ENCODE results near the gene TTC28.

TTC28 gene

DNA sequence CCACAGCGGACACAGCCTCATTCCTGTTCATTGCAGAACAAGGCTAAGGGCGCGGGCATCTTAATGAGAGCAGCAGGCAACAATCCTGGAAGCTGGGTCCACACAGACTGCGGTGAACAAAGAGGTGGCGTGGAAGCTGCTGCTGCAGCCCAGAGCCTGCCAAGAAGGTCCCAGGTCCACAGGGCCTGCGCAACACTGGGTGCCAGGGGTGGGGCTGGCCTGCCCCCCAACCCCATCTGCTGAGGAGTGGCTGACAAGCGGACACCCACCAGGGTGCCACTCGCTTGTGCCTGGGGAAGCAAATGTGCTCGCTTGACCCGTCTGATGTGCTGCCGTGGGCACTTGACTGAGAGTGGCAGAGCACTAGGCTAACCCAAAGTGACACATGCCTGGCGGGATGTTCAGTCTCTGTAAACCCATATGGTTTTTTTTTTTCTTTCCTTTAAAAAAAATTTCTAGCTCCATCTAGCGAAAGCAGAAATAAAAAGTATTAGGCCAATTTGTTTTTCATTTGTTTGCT lies 677.4 kb downstream of the TTC28 start:
- no peak overlapping the region for H3K27ac Mint-ChIP-seq
- H3K36me3 Mint-ChIP-seq (ENCODE audit: low read depth), result peaks cover 3% of the 10 kb centered on the region
- H3K4me1 Mint-ChIP-seq, result peaks cover 30% of the 10 kb centered on the region
- no peaks in the 10 kb centered on the region for H3K9me3 Mint-ChIP-seq
- no peaks in the 10 kb centered on the region for H3K27me3 Mint-ChIP-seq (ENCODE audit: low read depth)
- TF ChIP-seq, protein P1, sequence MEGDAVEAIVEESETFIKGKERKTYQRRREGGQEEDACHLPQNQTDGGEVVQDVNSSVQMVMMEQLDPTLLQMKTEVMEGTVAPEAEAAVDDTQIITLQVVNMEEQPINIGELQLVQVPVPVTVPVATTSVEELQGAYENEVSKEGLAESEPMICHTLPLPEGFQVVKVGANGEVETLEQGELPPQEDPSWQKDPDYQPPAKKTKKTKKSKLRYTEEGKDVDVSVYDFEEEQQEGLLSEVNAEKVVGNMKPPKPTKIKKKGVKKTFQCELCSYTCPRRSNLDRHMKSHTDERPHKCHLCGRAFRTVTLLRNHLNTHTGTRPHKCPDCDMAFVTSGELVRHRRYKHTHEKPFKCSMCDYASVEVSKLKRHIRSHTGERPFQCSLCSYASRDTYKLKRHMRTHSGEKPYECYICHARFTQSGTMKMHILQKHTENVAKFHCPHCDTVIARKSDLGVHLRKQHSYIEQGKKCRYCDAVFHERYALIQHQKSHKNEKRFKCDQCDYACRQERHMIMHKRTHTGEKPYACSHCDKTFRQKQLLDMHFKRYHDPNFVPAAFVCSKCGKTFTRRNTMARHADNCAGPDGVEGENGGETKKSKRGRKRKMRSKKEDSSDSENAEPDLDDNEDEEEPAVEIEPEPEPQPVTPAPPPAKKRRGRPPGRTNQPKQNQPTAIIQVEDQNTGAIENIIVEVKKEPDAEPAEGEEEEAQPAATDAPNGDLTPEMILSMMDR (IDR thresholded peaks at IDR 0.05; ENCODE audit: unreplicated experiment in 3 of 3), result no peak
- no peak overlapping the region for H3K4me3 Mint-ChIP-seq

DNA sequence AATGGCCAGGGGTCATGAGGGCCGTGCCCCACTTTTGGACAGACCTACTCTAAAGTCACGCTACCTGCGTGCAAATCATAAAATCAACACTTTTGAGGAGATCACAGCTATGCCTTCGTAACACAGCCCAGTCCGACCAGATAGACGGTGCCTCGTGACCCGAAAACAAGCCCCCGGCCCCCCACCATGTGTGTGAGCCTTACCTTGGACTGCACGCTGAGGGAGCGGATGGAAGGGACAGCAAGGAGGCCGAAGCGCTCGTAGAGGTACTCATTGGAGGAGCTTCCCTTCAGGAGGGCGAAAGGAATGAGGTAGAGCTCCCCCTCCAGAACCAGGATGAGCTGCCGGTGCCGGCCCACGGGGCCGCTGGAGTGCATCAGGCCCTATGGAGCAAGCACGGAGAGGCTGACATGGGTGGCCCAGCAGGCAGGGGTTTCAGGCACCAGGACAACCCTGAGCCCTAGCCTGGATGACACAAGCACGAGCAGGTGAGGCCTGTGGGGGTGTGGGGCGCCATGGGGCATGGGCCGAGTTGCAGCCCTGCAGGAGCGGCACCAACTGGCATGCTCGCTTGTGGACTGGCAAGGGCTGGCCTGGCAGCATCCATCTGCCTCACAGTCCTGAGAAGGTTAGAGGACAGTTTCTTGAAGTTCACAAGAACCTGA lies 678.3 kb downstream of the TTC28 start:
- Mint-ChIP-seq H3K27ac (no peak overlapping the region), H3K9me3 (no peaks in the 10 kb centered on the region), H3K27me3 (ENCODE audit: low read depth) (no peaks in the 10 kb centered on the region), H3K36me3 (ENCODE audit: low read depth) (peaks cover 3% of the 10 kb centered on the region), H3K4me3 (no peak overlapping the region), H3K4me1 (peaks cover 24% of the 10 kb centered on the region)
- TF ChIP-seq, protein P1 (IDR thresholded peaks at IDR 0.05; ENCODE audit: unreplicated experiment in 3 of 3), result no peak

GRCh38 chr22:28000361-28000760 lies 679.3 kb downstream of the TTC28 start:
- Mint-ChIP-seq H3K9me3 (no peaks in the 10 kb centered on the region), H3K4me1 (peaks cover 15% of the 10 kb centered on the region), H3K4me3 (no peak overlapping the region), H3K27ac (no peak overlapping the region), H3K27me3 (ENCODE audit: low read depth) (no peaks in the 10 kb centered on the region), H3K36me3 (ENCODE audit: low read depth) (peaks cover 6% of the 10 kb centered on the region)
- TF ChIP-seq, protein P1 (IDR thresholded peaks at IDR 0.05; ENCODE audit: unreplicated experiment in 3 of 3), result no peak

DNA sequence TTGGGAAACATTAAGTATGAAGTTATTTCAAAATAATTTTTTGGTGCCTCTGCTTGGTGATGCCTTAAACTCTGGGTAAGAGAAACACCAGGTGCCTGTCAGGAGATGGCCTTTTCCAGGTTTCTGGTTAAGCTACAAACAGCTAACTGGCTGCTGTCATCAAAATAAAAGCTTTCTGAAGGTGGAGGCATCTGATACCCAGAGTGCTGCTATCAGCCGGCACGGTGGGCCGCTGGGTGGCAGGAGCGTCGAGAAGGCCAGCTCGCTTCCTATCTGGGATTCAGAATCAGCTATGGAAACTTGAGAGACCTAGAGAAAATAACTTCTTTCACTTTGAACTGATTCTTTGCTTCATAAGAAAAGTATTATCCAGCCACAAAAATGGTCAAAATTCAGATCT lies 679.8 kb downstream of the TTC28 start:
- peaks cover 9% of the 10 kb centered on the region for H3K36me3 Mint-ChIP-seq (ENCODE audit: low read depth)
- TF ChIP-seq, protein P1 (IDR thresholded peaks at IDR 0.05; ENCODE audit: unreplicated experiment in 3 of 3), result no peak
- no peak overlapping the region for H3K27ac Mint-ChIP-seq
- H3K4me1 Mint-ChIP-seq, result peaks cover 12% of the 10 kb centered on the region
- H3K27me3 Mint-ChIP-seq (ENCODE audit: low read depth), result no peaks in the 10 kb centered on the region
- H3K9me3 Mint-ChIP-seq, result no peaks in the 10 kb centered on the region
- no peak overlapping the region for H3K4me3 Mint-ChIP-seq

- H3K4me3 Mint-ChIP-seq, result no peak overlapping the region
- H3K27ac Mint-ChIP-seq, result no peak overlapping the region
- TF ChIP-seq, protein P1 (IDR thresholded peaks at IDR 0.05; ENCODE audit: unreplicated experiment in 3 of 3), result no peak
- no peaks in the 10 kb centered on the region for H3K9me3 Mint-ChIP-seq
- peaks cover 19% of the 10 kb centered on the region for H3K36me3 Mint-ChIP-seq (ENCODE audit: low read depth)
- H3K27me3 Mint-ChIP-seq (ENCODE audit: low read depth), result no peaks in the 10 kb centered on the region
- peaks cover 1% of the 10 kb centered on the region for H3K4me1 Mint-ChIP-seq
Observed at GRCh38 chr22:27998511-27999410, 680.9 kb downstream of the TTC28 start.

Measured in nephron (organoid).